B cell (primary cell): ENCODE data around the gene CERCAM. TPM values are rescaled to one million over a fixed set of nuclear protein-coding genes. Genes with fewer than 3 reads are reported as not detected.

Experiments used
- ATAC-seq: fragments of 200-7000 bp; cut with Tn5 transposase; one replicate; pipeline ENCODE4 v1.10.0; 2021; ENCODE audit warnings: low read depth, mild to moderate bottlenecking, moderate number of reproducible peaks, moderate library complexity
- CTCF ChIA-PET: fragments of 350-600 bp; sonication (Branson Sonifier 250); formaldehyde crosslinking; loops from one replicate; lab custom pipeline; 2021; ENCODE audit warnings: antibody characterized with exemption, inconsistent platforms; lab: Charles Lee
- POLR2A ChIA-PET: fragments of 350-600 bp; sonication (Branson Sonifier 250); formaldehyde crosslinking; loops from one replicate; lab custom pipeline; 2021; ENCODE audit warnings: antibody characterized with exemption; lab: Charles Lee
- DNase-seq: peaks from one replicate; pipeline ENCODE4 v3.0.0; 2013
- H2AFZ ChIP-seq: 2 replicates; pipeline ENCODE4 v1.6.1; 2012; ENCODE audit warnings: mild to moderate bottlenecking, low read depth, low read length; ENCODE audit not compliant: insufficient read depth, poor library complexity, severe bottlenecking
- H3K27ac ChIP-seq, 2 donors: 1 replicate in 1 of 2; 2 replicates in 1 of 2; pipeline ENCODE4 v1.5.1; 2012 to 2013; ENCODE audit warnings: low read length in 2 of 2, mild to moderate bottlenecking in 2 of 2, moderate library complexity in 1 of 2
- H3K27me3 ChIP-seq, 4 experiments: fragments of 200-600 bp in 1 of 4; sonication (generic) in 1 of 4; replicated peaks in 1 of 4; 1 replicate in 2 of 4; 2 replicates in 2 of 4; pipeline versions ENCODE4 v1.6.1 to v1.7.0; 2013 to 2016; ENCODE audit warnings: low read length in 3 of 4, mild to moderate bottlenecking in 2 of 4, mixed read lengths in 1 of 4, moderate library complexity in 1 of 4; ENCODE audit not compliant: insufficient read depth in 4 of 4, control insufficient read depth in 3 of 4; ENCODE audit errors: control extremely low read depth in 1 of 4
- H3K36me3 ChIP-seq, 2 experiments: replicated peaks in 1 of 2; 1 replicate in 1 of 2; 2 replicates in 1 of 2; pipeline versions ENCODE4 v1.6.1 to v1.7.1; 2013; ENCODE audit warnings: low read length in 1 of 2; ENCODE audit not compliant: insufficient read depth in 2 of 2, control insufficient read depth in 1 of 2; ENCODE audit errors: control extremely low read depth in 1 of 2, extremely low read depth in 1 of 2
- H3K4me1 ChIP-seq, 2 donors: fragments of 200-600 bp in 1 of 2; sonication (generic) in 1 of 2; 1 replicate in 1 of 2; 2 replicates in 1 of 2; pipeline versions ENCODE4 v1.5.1 to v1.6.1; 2013 to 2017; ENCODE audit warnings: low read length in 2 of 2; ENCODE audit not compliant: control insufficient read depth in 2 of 2, insufficient read depth in 2 of 2
- H3K4me2 ChIP-seq: replicated peaks from 2 replicates; pipeline ENCODE3; 2012; ENCODE audit warnings: mild to moderate bottlenecking, low read depth, low read length; ENCODE audit not compliant: poor library complexity, severe bottlenecking
- H3K4me3 ChIP-seq, 5 experiments: fragments of 200-600 bp in 1 of 5; sonication (generic) in 1 of 5; 1 replicate in 3 of 5; 2 replicates in 2 of 5; pipeline versions ENCODE4 v1.5.1 to v1.7.0; 2011 to 2016; ENCODE audit warnings: low read length in 4 of 5, mild to moderate bottlenecking in 4 of 5, low read depth in 2 of 5, control low read depth in 1 of 5, moderate library complexity in 1 of 5; ENCODE audit not compliant: insufficient read depth in 1 of 5; ENCODE audit errors: control extremely low read depth in 1 of 5, extremely low read depth in 1 of 5
- H3K79me2 ChIP-seq: fragments of 200-600 bp; sonication (generic); one replicate; pipeline ENCODE4 v1.6.0; 2016; ENCODE audit warnings: low read length; ENCODE audit not compliant: control insufficient read depth, insufficient read depth
- H3K9ac ChIP-seq: fragments of 200-600 bp; sonication (generic); 2 replicates; pipeline ENCODE4 v1.6.1; 2017; ENCODE audit warnings: mild to moderate bottlenecking, low read length, moderate library complexity
- H3K9me3 ChIP-seq, 3 donors: one replicate each; pipeline versions ENCODE4 v1.6.1 to v1.7.1; 2013; ENCODE audit warnings: low read length in 2 of 3; ENCODE audit not compliant: control insufficient read depth in 2 of 3, insufficient read depth in 1 of 3; ENCODE audit errors: control extremely low read depth in 1 of 3
- H4K20me1 ChIP-seq: 2 replicates; pipeline ENCODE4 v1.6.0; 2012; ENCODE audit warnings: mild to moderate bottlenecking, low read length; ENCODE audit not compliant: insufficient read depth, control insufficient read depth, poor library complexity, severe bottlenecking
- H3K27ac Mint-ChIP-seq: one replicate; pipeline ENCODE4 v1.8.0; 2021; ENCODE audit warnings: mixed read lengths
- H3K27me3 Mint-ChIP-seq: one replicate; pipeline ENCODE4 v1.8.0; 2021; ENCODE audit warnings: mixed read lengths
- H3K4me1 Mint-ChIP-seq: one replicate; pipeline ENCODE4 v1.8.0; 2021; ENCODE audit warnings: mixed read lengths
- H3K4me3 Mint-ChIP-seq: one replicate; pipeline ENCODE4 v1.8.0; 2021; ENCODE audit warnings: mixed read lengths
- H3K9me3 Mint-ChIP-seq: one replicate; pipeline ENCODE4 v1.8.0; 2022; ENCODE audit warnings: mixed read lengths; ENCODE audit not compliant: insufficient read depth
- CTCF ChIP-seq: fragments of 200-600 bp; IDR thresholded peaks from one replicate; pipeline ENCODE4 v1.8.0; 2022; ENCODE audit warnings: antibody characterized with exemption, mild to moderate bottlenecking
- EZH2 ChIP-seq: IDR thresholded peaks from 2 replicates; pipeline ENCODE4 v1.6.1; 2012; ENCODE audit warnings: borderline replicate concordance, low read depth, mild to moderate bottlenecking, moderate library complexity, low read length; ENCODE audit not compliant: insufficient read depth, poor library complexity, severe bottlenecking
- WGBS: methylation state at CpG from one replicate; pipeline ENCODE4 v1.1.5; 2013; ENCODE audit warnings: missing lambda C conversion rate; ENCODE audit not compliant: insufficient coverage; 5-methylcytosine and 5-hydroxymethylcytosine counted together
- intact Hi-C: fragments of 100-400 bp; cut with micrococcal nuclease; formaldehyde crosslinking; loops from one replicate; pipeline ENCODE4 v1.10.0; 2022
- polyA plus RNA-seq: library from polyadenylated mRNA; depleted of rRNA; stranded (reverse); fragments of >200 nt; gene quantifications from 2 replicates; pipeline ENCODE4 v1.2.3, GENCODE V29; 2012
- total RNA-seq, 2 donors: library from RNA; stranded (reverse); fragments of 120-200 nt in 1 of 2; gene quantifications; 1 replicate in 1 of 2; 2 replicates in 1 of 2; pipeline versions ENCODE4 v1.2.3 to v1.2.4, GENCODE V29; 2013 to 2022

The CERCAM gene
- total and polyA plus RNA-seq, 2 donors (not counting 1 experiment from before 2014, with no cell fraction given), result 2.4 to 3.8 TPM

DNA sequence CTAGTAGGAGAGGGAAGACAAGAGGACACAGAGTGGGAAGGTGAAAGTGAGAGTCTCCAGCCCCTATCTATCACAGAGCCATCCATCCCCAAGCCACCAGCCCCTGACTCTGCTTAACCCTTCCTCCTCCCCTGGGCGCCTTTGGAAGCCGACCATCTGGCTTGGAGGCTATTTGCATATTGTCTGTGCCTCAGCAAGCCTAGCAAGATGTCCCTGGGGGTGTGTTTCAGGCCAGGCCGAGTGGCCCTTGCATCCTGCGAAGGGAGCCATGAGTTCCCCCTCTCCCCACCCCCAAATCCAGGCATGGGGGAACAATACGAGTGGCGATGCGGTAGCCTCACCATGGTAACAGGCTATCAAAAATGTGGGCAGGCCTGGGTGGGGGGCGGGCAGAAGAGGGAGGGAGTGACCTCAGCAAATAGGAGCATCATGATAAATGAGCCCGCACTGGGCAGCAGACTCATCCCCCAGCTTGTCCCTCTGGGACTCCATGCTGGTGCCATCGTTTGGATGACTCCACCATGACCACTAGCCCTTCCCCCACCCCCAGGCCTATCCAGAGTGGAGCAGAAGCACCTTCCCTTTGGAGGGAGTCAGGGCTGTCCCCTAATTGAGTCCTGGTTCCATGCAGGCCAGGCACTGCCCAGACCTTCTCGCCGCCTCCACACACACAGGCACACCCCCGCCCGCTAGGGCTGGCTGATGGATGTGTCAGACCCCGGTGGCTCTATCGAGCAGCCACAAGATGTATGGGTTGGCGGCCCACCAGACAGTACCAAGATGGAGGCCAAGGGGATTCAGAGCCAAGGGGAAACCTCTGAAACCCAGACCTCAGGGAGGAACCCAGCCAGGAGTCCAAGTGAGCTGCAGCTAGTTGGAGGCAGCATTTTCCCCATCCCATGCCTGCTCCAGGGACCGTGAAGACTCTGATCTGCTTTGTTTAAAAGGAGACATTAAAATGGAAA, 34.9 kb upstream of the CERCAM start:
- Histone ChIP-seq H3K4me3 (no peak overlapping the region), H3K9me3 (no peaks in the 10 kb centered on the region), H2AFZ (no peak overlapping the region), H3K9ac (no peak overlapping the region), H3K4me1 (no peaks in the 10 kb centered on the region), H3K36me3 (peaks cover 1 to 78% of the 10 kb centered on the region in 2 experiments), H3K27ac (no peak overlapping the region), H4K20me1 (peaks cover 50% of the 10 kb centered on the region), H3K4me2 (no peak overlapping the region), H3K27me3 (no peaks in the 10 kb centered on the region), H3K79me2 (peaks cover 18% of the 10 kb centered on the region)
- no peak overlapping the region for H3K4me3 Mint-ChIP-seq
- no peak overlapping the region for H3K27ac Mint-ChIP-seq
- intact Hi-C loops, result no loop called here
- ATAC-seq (no peak), DNase-seq (no peak)
- ChIA-PET CTCF (no interaction called here), POLR2A (no interaction called here)
- H3K9me3 Mint-ChIP-seq, result no peaks in the 10 kb centered on the region
- H3K4me1 Mint-ChIP-seq, result peaks cover 2% of the 10 kb centered on the region
- TF ChIP-seq EZH2 (no peak), CTCF (no peak)
- WGBS, result 85% methylated on average over 14 of the region's 18 CpGs
- no peaks in the 10 kb centered on the region for H3K27me3 Mint-ChIP-seq

DNA sequence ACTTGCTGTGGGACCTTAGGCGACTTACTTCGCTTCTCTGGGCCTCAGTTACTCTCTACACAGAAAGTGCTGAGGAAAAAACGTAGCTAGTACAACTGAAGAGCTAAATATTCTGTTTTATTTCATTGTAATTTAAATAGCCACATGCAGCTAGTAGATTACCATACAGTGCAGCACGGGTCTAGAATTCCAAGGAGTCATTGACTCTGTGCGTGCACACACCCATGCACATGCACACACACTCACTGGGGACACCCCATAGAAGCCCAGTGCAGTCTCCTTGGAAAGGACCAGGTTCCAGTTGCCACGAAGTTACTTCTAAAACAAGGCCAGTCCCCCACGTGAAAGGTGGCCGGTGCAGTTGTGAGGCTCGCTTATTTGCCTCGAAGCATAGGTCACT, 32.5 kb upstream of the CERCAM start:
- ATAC-seq, result no peak
- ChIA-PET POLR2A (no interaction called here), CTCF (no interaction called here)
- Mint-ChIP-seq H3K27ac (no peak overlapping the region), H3K4me1 (no peaks in the 10 kb centered on the region), H3K9me3 (no peaks in the 10 kb centered on the region), H3K27me3 (no peaks in the 10 kb centered on the region), H3K4me3 (no peak overlapping the region)
- H3K4me1 ChIP-seq, result no peaks in the 10 kb centered on the region
- H4K20me1 ChIP-seq, result peaks cover 32% of the 10 kb centered on the region
- H3K27ac ChIP-seq, result no peak overlapping the region
- no peak for DNase-seq
- H3K4me3 ChIP-seq, result no peak overlapping the region
- TF ChIP-seq EZH2 (no peak), CTCF (no peak)
- H3K4me2 ChIP-seq, result no peak overlapping the region
- H3K27me3 ChIP-seq, result no peaks in the 10 kb centered on the region
- intact Hi-C loops, result no loop called here
- 97% methylated on average over 7 of the region's 10 CpGs for WGBS
- H3K36me3 ChIP-seq, result peaks cover 1 to 73% of the 10 kb centered on the region in 2 experiments
- H3K9me3 ChIP-seq, result no peaks in the 10 kb centered on the region
- no peak overlapping the region for H3K9ac ChIP-seq
- no peak overlapping the region for H2AFZ ChIP-seq
- H3K79me2 ChIP-seq, result peaks cover 10% of the 10 kb centered on the region
